RWPE2 (cell line): ENCODE measurements around the gene CAPN14.

Experiments used
- ATAC-seq: fragments of 200-7000 bp; cut with Tn5 transposase; 3 replicates; pipeline ENCODE4 v1.9.1; 2021; ENCODE audit warnings: low read depth
- DNase-seq: peaks from one replicate; pipeline ENCODE4 v3.0.0-alpha.2; 2020; ENCODE audit warnings: low spot score
- H3K27ac ChIP-seq: fragments of 450-650 bp; 2 replicates; pipeline ENCODE4 v1.5.1; 2017; ENCODE audit warnings: mild to moderate bottlenecking; ENCODE audit not compliant: poor library complexity, severe bottlenecking
- H3K27me3 ChIP-seq: fragments of 250-450 bp; sonication (Bioruptor Pico); 2 replicates; pipeline ENCODE4 v1.5.1; 2021; ENCODE audit warnings: mild to moderate bottlenecking, moderate library complexity; ENCODE audit not compliant: insufficient read depth, poor library complexity, severe bottlenecking
- H3K36me3 ChIP-seq: fragments of 250-450 bp; sonication (Bioruptor Pico); 2 replicates; pipeline ENCODE4 v1.5.1; 2020; ENCODE audit warnings: low read depth, mild to moderate bottlenecking, moderate library complexity
- H3K4me1 ChIP-seq: fragments of 250-450 bp; sonication (Bioruptor Pico); 2 replicates; pipeline ENCODE4 v1.5.1; 2021; ENCODE audit warnings: mild to moderate bottlenecking, moderate library complexity; ENCODE audit not compliant: insufficient read depth, poor library complexity, severe bottlenecking
- H3K4me3 ChIP-seq: fragments of 250-450 bp; sonication (Bioruptor Pico); 2 replicates; pipeline ENCODE4 v1.5.1; 2021; ENCODE audit warnings: mild to moderate bottlenecking, moderate library complexity; ENCODE audit not compliant: severe bottlenecking
- H3K9me3 ChIP-seq: fragments of 250-450 bp; sonication (Bioruptor Pico); 2 replicates; pipeline ENCODE4 v1.5.1; 2021; ENCODE audit warnings: mild to moderate bottlenecking, moderate library complexity; ENCODE audit not compliant: severe bottlenecking
- CTCF ChIP-seq: fragments of 450-650 bp; IDR thresholded peaks from one replicate; pipeline ENCODE4 v1.5.1; 2017; ENCODE audit warnings: mild to moderate bottlenecking, moderate library complexity; ENCODE audit not compliant: poor library complexity, severe bottlenecking

The CAPN14 gene

GRCh38 chr2:31163011-31163539 lies 54.2 kb downstream of the CAPN14 start:
- no peak for TF ChIP-seq CTCF
- no peaks in the 10 kb centered on the region for H3K27me3 ChIP-seq
- no peaks in the 10 kb centered on the region for H3K9me3 ChIP-seq
- no peaks in the 10 kb centered on the region for H3K36me3 ChIP-seq
- ATAC-seq: no peak
- H3K27ac ChIP-seq: no peak overlapping the region
- no peaks in the 10 kb centered on the region for H3K4me1 ChIP-seq
- no peak overlapping the region for H3K4me3 ChIP-seq
- no peak for DNase-seq

GRCh38 chr2:31161637-31162036 lies 55.7 kb downstream of the CAPN14 start:
- no peaks in the 10 kb centered on the region for H3K4me1 ChIP-seq
- peaks cover 4% of the 10 kb centered on the region for H3K27me3 ChIP-seq
- no peak overlapping the region for H3K4me3 ChIP-seq
- no peak for DNase-seq
- H3K36me3 ChIP-seq: no peaks in the 10 kb centered on the region
- no peak overlapping the region for H3K27ac ChIP-seq
- no peaks in the 10 kb centered on the region for H3K9me3 ChIP-seq
- ATAC-seq: no peak
- no peak for TF ChIP-seq CTCF

GRCh38 chr2:31151501-31151900 lies 65.8 kb downstream of the CAPN14 start:
- H3K36me3 ChIP-seq: no peaks in the 10 kb centered on the region
- no peak for TF ChIP-seq CTCF
- DNase-seq: no peak

GRCh38 chr2:31150120-31150670 lies 67.1 kb downstream of the CAPN14 start:
- Histone ChIP-seq H3K4me3 (no peak overlapping the region), H3K27me3 (peaks cover 5% of the 10 kb centered on the region)
- ATAC-seq: no peak

More at GRCh38 chr2:31151501-31151900, 65.8 kb downstream of the CAPN14 start:
- no peak; the same call in 2 of the 3 replicates for ATAC-seq
- Histone ChIP-seq H3K27ac (no peak overlapping the region), H3K4me3 (no peak overlapping the region), H3K9me3 (no peaks in the 10 kb centered on the region), H3K4me1 (no peaks in the 10 kb centered on the region), H3K27me3 (peaks cover 4% of the 10 kb centered on the region)

More at GRCh38 chr2:31150120-31150670, 67.1 kb downstream of the CAPN14 start:
- Histone ChIP-seq H3K9me3 (no peaks in the 10 kb centered on the region), H3K4me1 (no peaks in the 10 kb centered on the region), H3K27ac (no peak overlapping the region), H3K36me3 (no peaks in the 10 kb centered on the region)
- no peak for DNase-seq
- no peak for TF ChIP-seq CTCF
